ENCODE results near the gene PRKCH.

Gene PRKCH

GRCh38 chr14:61454545-61454944 is 133.2 kb downstream of the PRKCH start:
- TF ChIP-seq CTCF (IDR thresholded peaks at IDR 0.05; ENCODE audit: low read depth, low read length), result no peak
- no peak for DNase-seq (ENCODE audit: extremely low read depth, low read depth)

GRCh38 chr14:61455351-61455750 is 134.0 kb downstream of the PRKCH start:
- DNase-seq (ENCODE audit: extremely low read depth, low read depth), result no peak
- TF ChIP-seq CTCF (IDR thresholded peaks at IDR 0.05; ENCODE audit: low read depth, low read length), result no peak

DNA sequence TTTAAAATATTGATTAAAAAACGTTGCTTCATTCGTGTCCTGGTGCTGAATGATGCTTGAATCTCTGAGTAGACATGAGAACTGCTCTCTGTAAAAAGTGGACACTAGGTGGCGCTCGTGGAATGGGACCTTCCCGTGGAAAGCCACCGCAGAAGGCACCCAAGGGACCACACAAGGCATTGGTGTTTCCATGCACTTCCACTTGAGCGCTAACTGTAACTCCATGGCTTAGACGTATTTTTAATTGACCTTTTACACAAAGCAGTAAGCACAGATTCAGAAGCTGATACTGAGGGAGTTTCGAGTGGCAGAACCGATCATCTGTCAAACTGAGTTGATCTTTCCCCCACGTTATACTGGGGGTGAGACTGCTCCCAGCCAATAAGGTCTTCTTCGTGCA is 135.3 kb downstream of the PRKCH start:
- TF ChIP-seq CTCF (IDR thresholded peaks at IDR 0.05; ENCODE audit: low read depth, low read length), result peak; percentile 90
- peak; percentile 32 for DNase-seq (ENCODE audit: extremely low read depth, low read depth)

DNA sequence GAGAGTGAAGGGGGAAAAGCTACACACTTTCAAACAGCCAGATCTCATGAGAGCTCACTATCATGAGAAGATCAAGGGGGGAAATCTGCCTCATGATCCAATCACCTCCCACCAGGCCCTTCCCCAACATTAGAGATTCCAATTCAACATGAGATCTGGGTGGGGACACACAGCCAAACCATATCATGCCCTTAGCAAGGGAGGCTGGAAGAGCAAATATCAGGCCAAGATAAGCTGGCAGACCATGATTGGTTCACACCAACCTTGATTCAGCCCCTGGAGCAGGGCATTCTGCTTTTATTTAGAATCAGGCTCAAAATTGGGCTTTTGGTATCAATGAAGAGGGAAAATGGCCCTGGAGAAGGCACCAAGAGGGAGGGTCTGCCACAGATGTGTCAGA is 137.4 kb downstream of the PRKCH start:
- no peak for DNase-seq (ENCODE audit: extremely low read depth, low read depth)
- no peak for TF ChIP-seq CTCF (IDR thresholded peaks at IDR 0.05; ENCODE audit: low read depth, low read length)

GRCh38 chr14:61459229-61459628 is 137.8 kb downstream of the PRKCH start:
- no peak for DNase-seq (ENCODE audit: extremely low read depth, low read depth)
- no peak for TF ChIP-seq CTCF (IDR thresholded peaks at IDR 0.05; ENCODE audit: low read depth, low read length)

DNA sequence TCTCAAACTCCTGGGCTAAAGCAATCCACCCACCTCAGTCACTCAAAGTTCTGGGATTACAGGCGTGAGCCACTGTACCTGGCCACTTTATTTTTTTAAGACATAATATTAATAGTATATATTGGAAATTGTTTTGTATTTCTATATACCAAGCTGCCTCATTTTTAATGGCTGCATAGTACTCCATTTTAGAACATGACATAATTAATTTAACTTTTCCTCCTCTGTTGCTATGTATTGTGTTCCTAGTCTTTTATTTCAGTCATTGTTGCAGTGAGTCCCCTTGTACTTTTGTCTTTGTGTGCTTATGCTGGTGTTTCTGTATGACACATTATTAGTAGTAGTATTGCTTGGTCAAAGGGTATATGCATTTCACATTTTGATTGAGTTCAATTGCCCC is 138.7 kb downstream of the PRKCH start:
- no peak for DNase-seq (ENCODE audit: extremely low read depth, low read depth)
- no peak for TF ChIP-seq CTCF (IDR thresholded peaks at IDR 0.05; ENCODE audit: low read depth, low read length)

GRCh38 chr14:61460718-61461611 is 139.6 kb downstream of the PRKCH start:
- TF ChIP-seq CTCF (IDR thresholded peaks at IDR 0.05; ENCODE audit: low read depth, low read length), result no peak
- DNase-seq (ENCODE audit: extremely low read depth, low read depth), result no peak

Data from AG09319 (cell line).